GM12873 (cell line): ENCODE data around the gene ZNF586.

Source experiments
- TF ChIP-seq, protein P1 (sequence below): IDR thresholded peaks from 2 replicates; pipeline ENCODE4 v1.5.1; 2012; ENCODE audit warnings: low read depth, mild to moderate bottlenecking, moderate library complexity, low read length, control low read depth; ENCODE audit not compliant: insufficient read depth; ENCODE audit errors: missing control alignments

Gene ZNF586

DNA sequence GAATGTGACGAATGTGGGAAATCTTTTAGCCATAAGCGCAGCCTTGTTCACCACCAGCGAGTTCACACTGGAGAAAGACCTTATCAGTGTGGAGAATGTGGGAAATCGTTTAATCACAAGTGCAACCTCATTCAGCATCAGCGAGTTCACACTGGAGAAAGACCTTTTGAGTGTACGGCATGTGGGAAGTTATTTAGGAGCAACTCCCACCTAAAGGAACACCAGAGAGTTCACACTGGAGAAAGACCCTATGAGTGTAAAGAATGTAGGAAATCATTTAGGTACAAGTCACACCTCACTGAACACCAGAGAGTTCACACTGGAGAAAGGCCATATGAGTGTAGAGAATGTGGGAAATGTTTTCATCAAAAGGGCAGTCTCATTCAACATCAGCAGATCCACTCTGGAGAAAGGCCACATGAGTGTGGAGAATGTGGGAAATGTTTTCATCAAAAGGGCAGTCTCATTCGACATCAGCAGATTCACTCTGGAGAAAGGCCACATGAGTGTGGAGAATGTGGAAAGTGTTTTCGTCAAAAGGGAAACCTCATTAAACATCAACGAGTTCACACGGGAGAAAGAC is 15.3 kb upstream of the ZNF586 start:
- TF ChIP-seq, protein P1, sequence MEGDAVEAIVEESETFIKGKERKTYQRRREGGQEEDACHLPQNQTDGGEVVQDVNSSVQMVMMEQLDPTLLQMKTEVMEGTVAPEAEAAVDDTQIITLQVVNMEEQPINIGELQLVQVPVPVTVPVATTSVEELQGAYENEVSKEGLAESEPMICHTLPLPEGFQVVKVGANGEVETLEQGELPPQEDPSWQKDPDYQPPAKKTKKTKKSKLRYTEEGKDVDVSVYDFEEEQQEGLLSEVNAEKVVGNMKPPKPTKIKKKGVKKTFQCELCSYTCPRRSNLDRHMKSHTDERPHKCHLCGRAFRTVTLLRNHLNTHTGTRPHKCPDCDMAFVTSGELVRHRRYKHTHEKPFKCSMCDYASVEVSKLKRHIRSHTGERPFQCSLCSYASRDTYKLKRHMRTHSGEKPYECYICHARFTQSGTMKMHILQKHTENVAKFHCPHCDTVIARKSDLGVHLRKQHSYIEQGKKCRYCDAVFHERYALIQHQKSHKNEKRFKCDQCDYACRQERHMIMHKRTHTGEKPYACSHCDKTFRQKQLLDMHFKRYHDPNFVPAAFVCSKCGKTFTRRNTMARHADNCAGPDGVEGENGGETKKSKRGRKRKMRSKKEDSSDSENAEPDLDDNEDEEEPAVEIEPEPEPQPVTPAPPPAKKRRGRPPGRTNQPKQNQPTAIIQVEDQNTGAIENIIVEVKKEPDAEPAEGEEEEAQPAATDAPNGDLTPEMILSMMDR: no peak

DNA sequence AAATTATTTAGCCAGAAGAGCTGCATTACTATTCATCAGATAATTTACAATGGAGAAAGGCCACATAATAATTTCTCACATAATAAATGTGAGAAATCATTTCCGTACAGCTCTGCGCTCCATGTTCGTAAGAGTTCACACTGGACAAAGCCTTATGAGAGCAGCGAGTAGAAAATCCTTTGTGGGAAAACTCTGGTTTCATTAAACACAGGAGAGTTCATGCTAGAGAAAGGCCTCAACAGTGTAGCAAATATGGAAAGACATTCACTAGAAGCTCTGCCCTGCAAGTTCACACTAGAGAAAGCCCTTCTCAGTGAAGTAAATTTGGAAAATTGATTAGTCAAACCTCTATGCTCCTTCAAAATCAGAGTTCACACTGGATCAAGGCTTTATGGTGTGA is 14.4 kb upstream of the ZNF586 start:
- TF ChIP-seq, protein P1: no peak

DNA sequence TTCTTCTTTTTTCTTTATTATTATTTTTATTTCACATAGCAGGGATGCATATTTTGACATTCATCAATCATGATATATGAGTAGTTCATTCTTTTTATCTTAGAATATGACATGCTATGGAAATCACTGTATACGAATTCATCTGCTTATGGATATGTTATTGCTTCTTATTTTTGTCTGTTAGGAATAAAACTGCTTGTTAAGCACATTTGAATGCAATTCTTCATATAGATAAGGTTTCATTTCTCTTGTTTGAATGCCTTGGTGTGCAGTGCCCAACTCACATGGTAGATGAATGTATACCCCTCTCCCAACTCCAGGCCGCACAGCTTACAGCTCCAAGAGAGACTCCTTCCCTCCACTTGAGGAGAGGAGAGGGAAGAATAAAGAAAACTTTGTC is 11.5 kb upstream of the ZNF586 start:
- TF ChIP-seq, protein P1: no peak

DNA sequence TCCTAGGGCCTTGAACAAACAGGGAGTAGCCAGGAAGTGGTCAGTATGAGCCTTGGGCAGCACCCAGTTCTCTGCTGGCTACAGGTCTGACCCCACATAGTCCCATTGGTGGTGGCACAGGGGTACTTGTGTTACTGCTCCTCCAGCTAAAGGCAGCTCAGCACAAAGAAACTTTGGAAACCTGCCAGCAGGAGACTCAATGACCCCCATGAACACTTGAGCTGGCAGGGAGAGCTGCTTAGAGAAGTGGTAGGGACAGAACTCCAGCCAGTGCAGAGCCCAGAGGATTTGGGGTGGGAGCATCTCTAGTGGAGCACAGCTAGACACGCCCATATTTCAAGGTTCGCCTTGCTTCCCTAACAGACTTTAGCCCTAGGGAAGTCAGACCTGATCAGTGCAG is 10.4 kb upstream of the ZNF586 start:
- TF ChIP-seq, protein P1: no peak

DNA sequence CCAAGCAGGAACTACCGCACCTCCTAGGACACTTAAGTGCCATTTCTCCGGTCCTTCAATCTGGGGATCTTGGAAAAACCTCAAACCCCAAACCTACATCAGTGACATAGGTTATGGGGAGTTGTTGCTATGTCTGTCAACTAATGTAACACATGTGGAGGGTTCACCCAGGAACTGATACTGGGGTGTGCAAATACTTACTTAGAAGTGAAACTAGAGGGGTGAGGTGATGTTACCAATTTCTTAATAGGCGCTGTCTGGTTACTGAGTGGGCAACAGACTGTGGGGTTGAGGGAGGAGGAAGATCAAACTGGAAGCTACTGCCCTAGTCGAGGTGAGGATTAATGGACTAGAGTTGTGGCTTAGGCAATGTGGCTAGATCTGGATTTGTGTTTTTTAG is 1.9 kb downstream of the ZNF586 start:
- TF ChIP-seq, protein P1: no peak

DNA sequence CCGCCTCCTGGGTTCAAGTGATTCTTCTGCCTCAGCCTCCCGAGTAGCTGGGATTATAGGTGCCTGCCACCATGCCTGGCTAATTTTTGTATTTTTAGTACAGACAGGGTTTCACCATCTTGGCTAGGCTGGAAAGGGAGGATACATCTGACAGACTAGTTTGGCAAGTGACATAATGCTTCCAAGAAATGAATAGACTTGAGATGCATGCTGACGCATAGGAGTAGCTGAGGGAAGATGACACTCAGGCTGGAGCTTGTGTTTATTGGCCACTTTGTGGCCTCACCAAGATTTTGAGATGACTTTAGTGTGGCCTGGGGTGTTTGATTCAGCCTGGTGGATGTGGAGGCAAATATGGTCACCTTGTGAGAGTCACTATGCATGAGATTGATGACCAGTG is 4.0 kb downstream of the ZNF586 start:
- TF ChIP-seq, protein P1: no peak

DNA sequence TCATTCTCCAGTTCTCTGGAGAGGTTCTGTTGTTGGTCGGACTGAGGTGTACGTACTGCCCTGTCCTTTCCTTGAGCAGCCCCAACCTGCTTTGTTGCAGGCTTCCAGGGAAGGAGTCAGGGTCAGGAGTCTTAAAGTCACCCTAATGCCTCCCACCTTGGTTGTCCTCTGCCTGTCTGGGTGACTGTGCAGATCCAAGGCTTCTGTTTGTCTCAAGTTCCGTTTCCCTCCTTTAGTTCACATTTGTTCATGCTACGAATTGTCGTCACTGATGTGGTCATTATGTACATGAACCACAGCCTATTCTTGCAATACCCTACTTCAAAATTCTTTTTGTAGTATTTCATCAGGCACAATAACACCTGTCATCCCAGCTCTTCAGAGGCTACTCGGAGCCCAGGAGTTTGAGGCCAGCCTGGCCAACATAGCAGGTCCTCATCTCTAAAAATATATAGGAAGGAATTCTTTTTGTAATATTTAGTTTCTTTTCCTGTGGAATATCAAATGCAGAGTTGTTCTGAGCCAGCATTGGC is 7.4 kb downstream of the ZNF586 start:
- TF ChIP-seq, protein P1: no peak
